Tibial artery (tissue), 4 donors: ENCODE data around the gene AGFG2.

Source experiments
- DNase-seq, 2 donors: peaks; one replicate each; pipeline ENCODE4 v3.0.0-alpha.2; 2019
- H3K27ac ChIP-seq, 2 donors: fragments of 200-600 bp; sonication (generic) in 1 of 2; 1 replicate in 1 of 2; 2 replicates in 1 of 2; pipeline ENCODE4 v1.5.1; 2018 to 2019; ENCODE audit warnings: mild to moderate bottlenecking in 1 of 2
- H3K27me3 ChIP-seq, 2 donors: fragments of 200-600 bp; sonication (generic) in 1 of 2; one replicate each; pipeline versions ENCODE4 v1.5.1 to v1.6.0; 2016 to 2019
- H3K36me3 ChIP-seq, 3 donors: fragments of 200-600 bp; sonication (generic) in 2 of 3; one replicate each; pipeline ENCODE4 v1.5.1; 2016 to 2019; ENCODE audit warnings: mild to moderate bottlenecking in 2 of 3
- H3K4me1 ChIP-seq, 4 donors: fragments of 200-600 bp; sonication (generic) in 2 of 4; 1 replicate in 3 of 4; 2 replicates in 1 of 4; pipeline ENCODE4 v1.5.1; 2016 to 2019
- H3K4me3 ChIP-seq, 2 donors: fragments of 200-600 bp; sonication (generic) in 1 of 2; 1 replicate in 1 of 2; 2 replicates in 1 of 2; pipeline ENCODE4 v1.5.1; 2018 to 2019; ENCODE audit warnings: mild to moderate bottlenecking in 2 of 2
- H3K9me3 ChIP-seq, 3 donors: fragments of 200-600 bp; sonication (generic) in 1 of 3; one replicate each; pipeline ENCODE4 v1.5.1; 2016 to 2019
- CTCF ChIP-seq, 2 experiments: fragments of 200-600 bp in 1 of 2; fragments of 450-650 bp in 1 of 2; IDR thresholded peaks; one replicate each; pipeline ENCODE4 v1.5.1; 2017 to 2019; ENCODE audit warnings: antibody characterized with exemption in 2 of 2, mild to moderate bottlenecking in 1 of 2, moderate library complexity in 1 of 2
- intact Hi-C: fragments of 100-400 bp; cut with DNase I; formaldehyde crosslinking; loops from one replicate; pipeline ENCODE4 v1.15.0; 2023; ENCODE audit warnings: low total_unique reads

The AGFG2 gene

GRCh38 chr7:100567751-100568175 is 28.8 kb downstream of the AGFG2 start:
- Histone ChIP-seq H3K27me3 (no peaks in the 10 kb centered on the region), H3K36me3 (peaks cover under 1 to 28% (median 6%) of the 10 kb centered on the region in 3 donors), H3K27ac (no peak overlapping the region), H3K9me3 (no peaks in the 10 kb centered on the region), H3K4me1 (peaks cover 0 to 27% (median 15%) of the 10 kb centered on the region in 4 donors), H3K4me3 (no peak overlapping the region)
- no peak for DNase-seq
- intact Hi-C loops, result no loop called here
- no peak for TF ChIP-seq CTCF (IDR thresholded peaks at IDR 0.05)

DNA sequence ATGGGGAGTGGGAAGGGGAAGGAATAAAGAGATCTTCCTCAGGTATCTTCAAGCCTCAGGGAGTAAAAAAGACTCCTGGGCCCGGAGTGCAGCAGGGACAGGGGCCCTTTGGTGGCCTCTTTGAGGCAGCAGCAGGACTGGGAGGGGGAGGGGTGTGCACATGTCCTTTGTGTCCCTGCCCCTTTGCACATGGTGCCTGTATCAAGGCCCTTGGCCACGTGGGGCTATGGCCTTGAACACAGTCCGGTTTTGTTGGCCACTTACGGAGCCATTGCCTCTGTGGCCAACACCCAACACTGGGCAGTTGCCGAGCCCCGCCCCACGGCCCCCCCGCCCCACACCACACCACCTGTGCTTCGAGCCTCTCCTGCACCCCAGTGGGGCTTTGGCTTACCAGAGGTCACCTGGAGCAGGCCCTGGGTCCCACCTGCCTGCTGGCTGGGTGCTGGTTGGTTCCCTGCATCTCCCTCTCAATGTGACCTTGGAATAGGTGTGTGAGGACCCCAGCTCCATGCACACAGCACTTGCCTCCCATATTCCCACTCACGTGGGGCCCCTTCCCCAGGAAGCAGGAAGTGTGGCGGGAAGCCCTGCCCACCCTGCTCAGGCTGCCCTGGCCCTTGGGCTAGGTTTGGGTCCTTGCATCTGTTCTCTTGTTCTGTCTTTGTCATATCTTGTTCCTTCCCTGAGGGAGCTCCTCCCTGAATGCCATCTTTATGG is 29.3 kb downstream of the AGFG2 start:
- no peak for DNase-seq
- H3K4me3 ChIP-seq, result no peak overlapping the region
- no peak overlapping the region for H3K27ac ChIP-seq
- H3K27me3 ChIP-seq, result no peaks in the 10 kb centered on the region
- H3K36me3 ChIP-seq, result peaks cover 0 to 26% (median 0%) of the 10 kb centered on the region in 3 donors
- TF ChIP-seq CTCF (IDR thresholded peaks at IDR 0.05), result no peak
- intact Hi-C loops, result no loop called here
- H3K9me3 ChIP-seq, result no peaks in the 10 kb centered on the region
- H3K4me1 ChIP-seq, result peaks cover 0 to 27% (median 15%) of the 10 kb centered on the region in 4 donors

DNA sequence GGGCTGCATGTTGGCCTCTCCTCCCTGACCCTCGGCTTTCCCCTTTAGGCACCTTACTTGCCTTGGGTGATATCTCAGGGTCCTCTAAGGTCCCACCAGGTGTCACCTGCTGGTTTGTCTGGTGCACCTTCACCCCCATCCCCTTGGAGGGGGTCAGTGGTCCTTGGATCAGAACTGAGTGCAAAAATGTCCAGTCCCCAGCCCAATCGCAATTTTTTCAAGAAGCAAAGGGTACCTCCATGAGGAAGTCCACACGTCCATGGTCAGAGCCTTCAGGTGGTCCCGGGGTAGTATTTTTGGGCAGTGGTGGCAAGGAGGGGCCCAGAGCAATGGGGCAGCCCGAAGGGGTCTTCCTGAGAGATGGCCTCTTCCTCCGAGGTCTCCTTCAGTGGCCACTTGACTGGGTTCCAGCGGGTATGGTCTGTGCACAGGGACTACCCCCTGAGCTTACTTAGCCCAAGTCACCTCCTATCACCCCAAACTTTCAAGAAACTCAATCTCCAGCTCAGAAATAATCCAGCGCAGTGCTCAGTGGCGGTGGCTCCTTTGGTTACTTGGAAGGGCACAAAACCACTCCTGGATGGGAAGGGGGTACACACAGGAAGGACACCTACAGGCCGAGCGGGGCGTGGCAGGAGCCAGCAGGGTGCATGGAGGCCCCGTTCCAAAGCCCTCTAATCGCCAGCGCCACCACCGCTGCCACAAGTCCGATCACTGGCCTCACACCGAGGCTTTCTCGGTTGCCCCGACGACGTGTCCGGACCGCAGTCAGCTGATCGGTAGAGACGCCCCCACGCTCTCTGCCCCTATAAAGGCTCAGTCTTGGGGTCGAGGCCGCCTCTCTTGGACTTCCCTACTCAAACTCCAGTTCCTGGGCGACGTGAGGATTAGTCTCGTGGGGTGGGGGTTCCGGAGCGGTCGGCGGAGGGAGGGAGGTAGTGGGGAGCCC is 30.2 kb downstream of the AGFG2 start:
- intact Hi-C loops, result no loop called here
- H3K36me3 ChIP-seq, result peaks cover 1 to 30% (median 3%) of the 10 kb centered on the region in 3 donors
- H3K4me1 ChIP-seq, result peaks cover 0 to 22% (median 15%) of the 10 kb centered on the region in 4 donors
- H3K9me3 ChIP-seq, result no peaks in the 10 kb centered on the region
- H3K4me3 ChIP-seq, result peak overlapping the region; percentile 32 to 44
- H3K27ac ChIP-seq, result peak overlapping the region; percentile 5 to 35
- peak; percentile 23 to 34 for TF ChIP-seq CTCF (IDR thresholded peaks at IDR 0.05)
- peak in 1 of 2 donors; percentile 57 for DNase-seq
- H3K27me3 ChIP-seq, result no peaks in the 10 kb centered on the region

- Histone ChIP-seq H3K9me3 (no peaks in the 10 kb centered on the region), H3K36me3 (peaks cover 22 to 40% (median 24%) of the 10 kb centered on the region in 3 donors), H3K27ac (no peak overlapping the region), H3K4me1 (peaks cover 0 to 21% (median 15%) of the 10 kb centered on the region in 4 donors), H3K4me3 (no peak overlapping the region), H3K27me3 (no peaks in the 10 kb centered on the region)
- TF ChIP-seq CTCF (IDR thresholded peaks at IDR 0.05), result no peak
- no peak for DNase-seq
- intact Hi-C loops, result no loop called here
Measured at GRCh38 chr7:100570954-100571828, 32.2 kb downstream of the AGFG2 start.

DNA sequence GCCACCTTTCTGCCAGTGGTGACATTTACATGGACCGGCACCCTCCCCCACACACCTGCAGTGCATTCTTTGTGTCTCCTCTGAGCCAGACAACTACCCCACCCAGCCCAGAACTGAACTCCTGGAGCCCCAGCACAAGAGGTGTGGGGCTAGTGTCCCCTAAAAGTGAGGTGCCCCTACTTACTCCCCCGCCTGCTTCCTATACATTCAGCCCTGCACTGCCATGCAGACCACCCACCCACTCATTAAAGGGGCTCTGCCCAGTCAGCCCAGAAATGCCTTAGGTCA is 32.8 kb downstream of the AGFG2 start:
- no peak for TF ChIP-seq CTCF (IDR thresholded peaks at IDR 0.05)
- no peak for DNase-seq
- peaks cover 26 to 45% (median 29%) of the 10 kb centered on the region in 3 donors for H3K36me3 ChIP-seq
- no peak overlapping the region for H3K4me3 ChIP-seq
- H3K27ac ChIP-seq, result no peak overlapping the region
- no peaks in the 10 kb centered on the region for H3K27me3 ChIP-seq
- H3K9me3 ChIP-seq, result no peaks in the 10 kb centered on the region
- peaks cover 0 to 21% (median 15%) of the 10 kb centered on the region in 4 donors for H3K4me1 ChIP-seq
- intact Hi-C loops, result no loop called here
